Upper lobe of right lung (tissue), 1 donor: ENCODE measurements around the gene LMBR1. TPM values are rescaled to one million over a fixed set of nuclear protein-coding genes. Genes with fewer than 3 reads are reported as not detected.
"Not testable (repeated sequence)": the region's sequence is repeated elsewhere in the genome, so short reads cannot be mapped to it uniquely, and the experiment has no call there.

Source experiments
- ATAC-seq: fragments of 200-7000 bp; cut with Tn5 transposase; one replicate; pipeline ENCODE4 v1.9.1; 2020; ENCODE audit warnings: mild to moderate bottlenecking, moderate library complexity
- DNase-seq: peaks from one replicate; pipeline ENCODE4 v3.0.0-alpha.2; 2020
- H3K27ac ChIP-seq: fragments of 200-600 bp; one replicate; pipeline ENCODE4 v1.8.0; 2022
- H3K27me3 ChIP-seq: fragments of 200-600 bp; one replicate; pipeline ENCODE4 v1.8.0; 2022; ENCODE audit warnings: mild to moderate bottlenecking
- H3K36me3 ChIP-seq: fragments of 200-600 bp; one replicate; pipeline ENCODE4 v1.8.0; 2022
- H3K4me1 ChIP-seq: fragments of 200-600 bp; one replicate; pipeline ENCODE4 v1.8.0; 2022
- H3K4me3 ChIP-seq: fragments of 200-600 bp; one replicate; pipeline ENCODE4 v1.8.0; 2022; ENCODE audit warnings: mild to moderate bottlenecking
- H3K9me3 ChIP-seq: fragments of 200-600 bp; one replicate; pipeline ENCODE4 v1.8.0; 2022
- intact Hi-C: fragments of 100-400 bp; cut with DNase I; formaldehyde crosslinking; loops from one replicate; pipeline ENCODE4 v1.11.0; 2022
- total RNA-seq: library from RNA; stranded (reverse); fragmentation: NEBNext Ultra II Directional; extraction: Animal tissue kit (Norgen Biotek cat#: 25700); gene quantifications from one replicate; pipeline ENCODE4 v1.2.1, GENCODE V29; 2021
- TF ChIP-seq, protein P1 (sequence below): fragments of 200-600 bp; IDR thresholded peaks from one replicate; pipeline ENCODE4 v1.8.0; 2022; ENCODE audit warnings: antibody characterized with exemption
- donor health status: DM: no; HTN: yes; CAD: no; lungs with severe emphysema.

Gene LMBR1
- total RNA-seq, 1 donor from 2014 or later: 70.5 TPM

DNA sequence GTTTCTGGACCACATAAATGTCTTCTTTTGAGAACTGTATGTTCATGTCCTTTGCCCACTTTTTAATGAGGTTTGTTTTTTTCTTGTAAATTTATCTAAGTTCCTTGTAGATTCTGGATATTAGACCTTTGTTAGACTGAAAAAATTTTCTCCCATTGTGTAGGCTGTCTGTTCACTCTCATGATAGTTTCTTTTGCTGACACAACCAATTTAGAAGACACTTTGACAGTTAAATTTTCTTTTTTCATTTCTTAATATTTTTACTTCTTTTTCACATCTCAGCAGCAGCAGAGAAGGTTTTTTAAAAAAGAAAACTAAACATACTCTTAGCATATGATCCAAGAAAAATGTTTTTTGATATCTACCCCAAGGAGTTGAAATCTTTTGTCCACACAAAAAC lies 190.6 kb downstream of the LMBR1 start:
- Histone ChIP-seq H3K36me3 (no peaks in the 10 kb centered on the region), H3K27ac (no peak overlapping the region)

DNA sequence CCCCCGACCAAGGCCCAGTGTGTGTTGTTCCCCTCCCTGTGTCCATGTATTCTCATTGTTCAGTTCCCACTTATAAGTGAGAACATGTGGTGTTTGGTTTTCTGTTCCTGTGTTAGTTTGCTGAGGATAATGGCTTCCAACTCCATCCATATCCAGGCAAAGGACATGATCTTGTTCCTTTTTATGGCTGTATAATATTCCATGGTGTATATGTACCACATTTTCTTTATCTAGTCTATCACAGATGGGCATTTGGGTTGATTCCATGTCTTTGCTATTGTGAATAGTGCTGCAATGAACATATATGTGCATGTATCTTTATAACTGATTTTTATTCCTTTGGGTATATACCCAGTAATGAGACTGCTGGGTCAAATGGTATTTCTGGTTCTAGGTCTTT lies 191.2 kb downstream of the LMBR1 start:
- H3K9me3 ChIP-seq, H3K27ac ChIP-seq, ATAC-seq, H3K36me3 ChIP-seq, H3K4me3 ChIP-seq, H3K4me1 ChIP-seq, intact Hi-C loops, DNase-seq, H3K27me3 ChIP-seq: not testable (repeated sequence)

More for the DNA sequence above, 190.6 kb downstream of the LMBR1 start:
- intact Hi-C loops: no loop called here
- ATAC-seq: no peak
- no peaks in the 10 kb centered on the region for H3K9me3 ChIP-seq
- TF ChIP-seq, protein P1, sequence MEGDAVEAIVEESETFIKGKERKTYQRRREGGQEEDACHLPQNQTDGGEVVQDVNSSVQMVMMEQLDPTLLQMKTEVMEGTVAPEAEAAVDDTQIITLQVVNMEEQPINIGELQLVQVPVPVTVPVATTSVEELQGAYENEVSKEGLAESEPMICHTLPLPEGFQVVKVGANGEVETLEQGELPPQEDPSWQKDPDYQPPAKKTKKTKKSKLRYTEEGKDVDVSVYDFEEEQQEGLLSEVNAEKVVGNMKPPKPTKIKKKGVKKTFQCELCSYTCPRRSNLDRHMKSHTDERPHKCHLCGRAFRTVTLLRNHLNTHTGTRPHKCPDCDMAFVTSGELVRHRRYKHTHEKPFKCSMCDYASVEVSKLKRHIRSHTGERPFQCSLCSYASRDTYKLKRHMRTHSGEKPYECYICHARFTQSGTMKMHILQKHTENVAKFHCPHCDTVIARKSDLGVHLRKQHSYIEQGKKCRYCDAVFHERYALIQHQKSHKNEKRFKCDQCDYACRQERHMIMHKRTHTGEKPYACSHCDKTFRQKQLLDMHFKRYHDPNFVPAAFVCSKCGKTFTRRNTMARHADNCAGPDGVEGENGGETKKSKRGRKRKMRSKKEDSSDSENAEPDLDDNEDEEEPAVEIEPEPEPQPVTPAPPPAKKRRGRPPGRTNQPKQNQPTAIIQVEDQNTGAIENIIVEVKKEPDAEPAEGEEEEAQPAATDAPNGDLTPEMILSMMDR: no peak
- no peaks in the 10 kb centered on the region for H3K4me1 ChIP-seq
- no peak overlapping the region for H3K4me3 ChIP-seq
- H3K27me3 ChIP-seq: no peaks in the 10 kb centered on the region
- no peak for DNase-seq

GRCh38 chr7:156698512-156698911 lies 194.5 kb downstream of the LMBR1 start:
- H3K4me1 ChIP-seq, intact Hi-C loops, H3K27me3 ChIP-seq, ATAC-seq, H3K27ac ChIP-seq, DNase-seq, H3K36me3 ChIP-seq, H3K9me3 ChIP-seq, H3K4me3 ChIP-seq: not testable (repeated sequence)

GRCh38 chr7:156697283-156697682 lies 195.7 kb downstream of the LMBR1 start:
- H3K4me3 ChIP-seq, H3K9me3 ChIP-seq, H3K36me3 ChIP-seq, ATAC-seq, H3K27ac ChIP-seq, H3K4me1 ChIP-seq, intact Hi-C loops, H3K27me3 ChIP-seq, DNase-seq: not testable (repeated sequence)

- Histone ChIP-seq H3K4me1 (no peaks in the 10 kb centered on the region), H3K9me3 (no peaks in the 10 kb centered on the region), H3K27ac (no peak overlapping the region), H3K27me3 (no peaks in the 10 kb centered on the region), H3K4me3 (no peak overlapping the region), H3K36me3 (no peaks in the 10 kb centered on the region)
- DNase-seq: no peak
- TF ChIP-seq, protein P1: no peak
- no peak for ATAC-seq
- intact Hi-C loops: no loop called here
Observed at GRCh38 chr7:156693627-156694026, 199.4 kb downstream of the LMBR1 start.

GRCh38 chr7:156692849-156693248 lies 200.1 kb downstream of the LMBR1 start:
- ATAC-seq (no peak), DNase-seq (no peak)
- no peaks in the 10 kb centered on the region for H3K4me1 ChIP-seq
- TF ChIP-seq, protein P1: no peak
- H3K4me3 ChIP-seq: no peak overlapping the region
- H3K27me3 ChIP-seq: no peaks in the 10 kb centered on the region
- intact Hi-C loops: no loop called here
- H3K36me3 ChIP-seq: no peaks in the 10 kb centered on the region
- H3K9me3 ChIP-seq: no peaks in the 10 kb centered on the region
- no peak overlapping the region for H3K27ac ChIP-seq

DNA sequence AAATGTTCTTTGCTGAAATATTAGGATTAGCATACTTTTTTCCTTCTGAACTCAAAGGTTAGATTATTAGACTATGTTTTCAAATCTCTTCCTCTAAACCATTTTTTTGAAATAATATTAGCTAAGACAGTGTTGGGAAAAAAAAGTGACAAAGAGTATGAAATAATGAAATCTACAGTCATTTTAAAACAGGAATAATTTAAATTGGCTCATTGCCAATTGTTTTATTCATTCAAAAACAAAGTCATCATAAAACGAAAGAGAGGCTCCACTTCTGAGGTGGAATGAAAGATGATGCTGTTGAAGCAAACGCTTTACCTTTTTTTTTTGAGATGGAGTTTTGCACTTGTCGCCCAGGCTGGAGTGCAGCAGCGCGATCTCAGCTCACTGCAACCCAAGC lies 201.2 kb downstream of the LMBR1 start:
- Histone ChIP-seq H3K4me3 (no peak overlapping the region), H3K27me3 (no peaks in the 10 kb centered on the region), H3K4me1 (no peaks in the 10 kb centered on the region), H3K36me3 (no peaks in the 10 kb centered on the region), H3K9me3 (no peaks in the 10 kb centered on the region), H3K27ac (no peak overlapping the region)
- TF ChIP-seq, protein P1: no peak
- ATAC-seq (no peak), DNase-seq (no peak)
- intact Hi-C loops: no loop called here
